GOT3 (cell line): ENCODE measurements around the gene LMF1.

Experiments
- DNase-seq: peaks from one replicate; lab custom pipeline; 2025; ENCODE audit warnings: mixed read lengths; lab: John Stamatoyannopoulos, UW

LMF1 gene

GRCh38 chr16:970766-971581 is at the start of gene LMF1:
Gene LMF1, minus strand, starts transcription at chr16:970984. Its CDS starts 4 bp downstream, at chr16:970980.
- peak; percentile 67 for DNase-seq

GRCh38 chr16:1020091-1020399 is 49.3 kb upstream of the LMF1 start:
- DNase-seq = no peak

- no peak for DNase-seq
These were observed 48.7 kb upstream of the LMF1 start for GRCh38 chr16:1019231-1020090.

DNA sequence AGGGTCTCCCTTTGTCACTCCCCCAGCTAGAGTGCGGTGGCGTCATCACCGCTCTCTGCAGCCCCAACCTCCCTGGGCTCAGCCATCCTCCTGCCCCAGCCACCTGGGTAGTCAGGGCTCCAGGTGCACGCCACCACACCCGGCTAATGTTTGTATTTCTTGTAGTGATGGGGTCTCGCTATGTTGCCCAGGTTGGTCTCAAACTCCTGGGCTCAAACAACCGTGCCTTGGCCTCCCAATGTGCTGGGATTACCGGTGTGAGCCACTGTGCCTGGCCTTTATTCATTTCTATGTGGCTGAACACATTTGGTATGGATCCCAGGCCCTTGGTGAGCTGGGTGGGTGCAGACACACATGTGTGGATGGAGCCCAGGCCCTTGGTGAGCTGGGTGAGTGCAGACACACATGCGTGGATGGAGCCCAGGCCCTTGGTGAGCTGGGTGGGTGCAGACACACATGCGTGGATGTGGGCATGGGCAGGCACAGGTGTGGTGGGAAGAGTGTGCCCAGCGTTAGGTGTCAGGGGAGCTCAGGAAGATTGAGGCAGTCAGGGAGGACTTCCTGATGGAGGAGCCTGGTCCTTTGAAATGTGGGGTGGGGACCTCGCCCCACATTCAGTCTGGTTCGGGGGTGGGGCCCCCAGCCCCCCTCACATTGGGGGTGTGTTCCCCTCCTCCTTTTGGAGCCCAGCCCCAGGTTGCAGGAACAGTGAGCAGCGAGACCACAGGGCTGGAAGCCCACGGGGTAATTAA is 47.8 kb upstream of the LMF1 start:
- no peak for DNase-seq

DNA sequence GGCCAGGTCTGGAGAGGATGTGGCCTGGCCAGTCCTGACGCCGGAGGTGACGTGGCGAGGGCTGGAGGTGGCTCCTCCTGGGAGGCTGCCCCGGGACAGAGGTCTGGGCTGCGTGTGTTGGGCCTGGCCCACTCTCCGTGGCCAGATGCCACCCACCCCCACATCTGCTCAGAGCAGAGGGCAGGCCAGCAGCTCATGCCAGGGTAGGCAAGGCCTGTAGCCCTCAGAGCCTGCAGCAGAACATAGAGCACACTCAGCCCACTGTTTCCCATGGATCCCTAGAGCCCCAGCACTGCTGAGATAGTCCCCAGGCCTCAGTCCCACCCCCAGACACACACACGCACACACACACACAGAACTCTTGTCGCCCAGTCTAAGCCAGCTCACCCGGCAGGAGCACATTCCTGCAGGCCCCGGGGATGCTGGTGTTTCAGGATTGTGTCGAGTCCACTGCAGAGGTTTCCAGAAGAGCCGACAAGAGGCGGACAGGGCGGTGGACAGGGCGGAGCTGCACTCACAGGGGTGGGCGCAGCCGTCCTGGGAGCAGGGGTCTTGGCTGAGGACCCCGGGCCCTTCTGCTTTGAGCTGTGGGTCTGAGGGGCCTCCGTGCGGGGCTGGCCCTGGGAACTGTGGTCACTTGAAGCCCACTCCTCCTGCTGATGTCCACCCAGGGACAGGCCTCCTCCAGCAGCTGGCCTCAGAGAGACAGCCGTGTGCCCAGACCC is 44.1 kb upstream of the LMF1 start:
- DNase-seq = no peak

DNA sequence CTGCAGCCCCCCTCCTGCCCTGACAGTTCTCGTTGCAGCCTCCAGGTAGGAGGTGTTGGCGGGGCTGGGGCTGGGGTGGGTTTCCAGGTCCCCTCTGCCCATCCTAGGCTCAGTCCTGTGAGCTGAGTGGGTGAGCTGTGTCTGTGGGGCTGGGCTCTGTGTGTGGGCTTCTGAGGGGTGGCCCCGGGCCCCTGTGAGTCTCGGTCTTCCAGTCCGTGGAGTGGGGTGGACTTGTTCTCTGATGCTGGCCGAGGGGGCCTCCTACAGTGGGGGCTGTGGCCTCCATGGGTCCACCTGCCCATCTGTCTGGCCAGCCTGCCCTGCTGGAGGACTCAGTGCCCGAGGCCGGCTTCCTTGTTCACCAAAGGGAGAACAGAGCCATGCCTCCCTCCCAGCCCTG is 43.4 kb upstream of the LMF1 start:
- DNase-seq = no peak

GRCh38 chr16:1013593-1013900 is 42.8 kb upstream of the LMF1 start:
- DNase-seq = no peak

DNA sequence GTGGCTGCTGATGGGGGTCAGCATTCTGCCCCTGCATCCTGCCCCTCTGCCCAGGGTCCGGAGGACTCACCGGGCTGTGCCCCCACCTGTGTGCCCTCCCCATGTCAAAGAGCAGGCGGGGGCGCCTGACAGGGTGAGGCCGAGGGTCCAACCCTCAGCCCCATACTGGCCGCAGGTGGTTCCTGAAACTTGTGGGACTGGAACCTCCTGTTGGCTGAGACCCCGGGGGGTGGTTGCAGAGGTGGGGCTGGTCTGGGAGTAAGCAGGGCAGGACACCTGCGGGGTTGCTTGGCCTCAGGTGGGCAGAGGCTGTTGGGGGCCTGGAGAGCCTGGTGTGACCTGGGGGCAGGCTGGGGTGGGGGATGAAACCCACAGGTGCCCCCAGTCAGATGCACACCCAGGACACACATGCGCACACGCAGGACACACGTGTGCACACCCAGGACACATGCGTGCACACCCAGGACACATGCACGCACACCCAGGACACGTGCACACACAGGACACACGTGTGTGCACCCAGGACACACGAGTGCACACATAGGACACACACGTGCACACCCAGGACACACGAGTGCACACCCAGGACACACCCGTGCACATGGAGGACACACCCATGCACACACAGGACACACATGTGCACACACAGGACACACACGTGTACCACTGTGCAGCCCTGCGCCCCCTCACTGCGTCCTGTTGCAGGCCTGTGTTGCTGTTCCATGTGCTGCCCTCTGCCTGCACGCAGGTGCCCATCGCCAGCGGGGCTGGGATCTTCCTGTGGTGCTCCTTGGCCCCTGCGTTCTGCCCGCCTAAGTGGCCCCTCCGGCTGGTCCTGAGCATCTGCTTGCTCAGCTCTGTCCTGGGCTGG is 42.2 kb upstream of the LMF1 start:
- DNase-seq = no peak

DNA sequence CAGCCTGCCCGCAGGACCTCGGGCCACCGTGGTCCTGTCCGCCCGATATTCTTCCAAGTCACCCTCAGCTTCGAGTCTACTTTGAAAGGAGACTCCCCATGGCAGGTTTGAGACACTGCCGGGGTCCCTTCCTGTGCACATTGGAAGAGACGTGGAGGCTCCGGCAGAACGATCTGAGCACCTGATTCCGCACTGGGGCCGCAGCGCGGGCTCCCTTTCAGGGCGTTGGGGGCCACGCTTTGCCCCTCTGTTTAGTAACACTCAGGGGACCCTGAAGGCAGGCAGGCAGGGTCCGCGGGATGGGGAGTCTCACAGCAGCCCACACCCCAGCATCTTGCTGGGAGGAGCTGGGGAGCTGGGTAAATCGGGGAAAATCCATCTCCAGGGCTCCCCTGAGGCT is 41.4 kb upstream of the LMF1 start:
- DNase-seq = no peak

GRCh38 chr16:1011316-1012082 is 40.7 kb upstream of the LMF1 start:
- no peak for DNase-seq

DNA sequence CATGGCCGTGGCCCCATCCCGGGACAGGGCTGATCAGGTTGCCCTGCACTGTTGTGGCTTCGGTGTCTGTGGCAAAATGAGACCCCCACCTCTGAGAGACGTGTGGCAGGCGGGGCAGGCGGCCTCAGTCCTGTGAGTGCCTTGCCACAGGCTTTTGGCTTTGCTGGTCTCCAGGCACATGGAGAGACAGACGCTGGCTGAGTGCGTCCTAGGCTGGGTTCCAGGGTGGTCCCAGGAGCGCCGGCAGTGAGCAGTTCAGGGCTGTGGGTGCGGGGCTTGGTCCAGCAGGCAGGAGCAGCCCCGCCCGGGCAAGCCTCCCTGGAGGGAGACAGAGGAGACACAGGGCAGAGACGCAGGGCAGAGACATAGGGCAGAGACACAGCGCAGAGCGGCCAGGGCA is 40.0 kb upstream of the LMF1 start:
- DNase-seq = no peak

DNA sequence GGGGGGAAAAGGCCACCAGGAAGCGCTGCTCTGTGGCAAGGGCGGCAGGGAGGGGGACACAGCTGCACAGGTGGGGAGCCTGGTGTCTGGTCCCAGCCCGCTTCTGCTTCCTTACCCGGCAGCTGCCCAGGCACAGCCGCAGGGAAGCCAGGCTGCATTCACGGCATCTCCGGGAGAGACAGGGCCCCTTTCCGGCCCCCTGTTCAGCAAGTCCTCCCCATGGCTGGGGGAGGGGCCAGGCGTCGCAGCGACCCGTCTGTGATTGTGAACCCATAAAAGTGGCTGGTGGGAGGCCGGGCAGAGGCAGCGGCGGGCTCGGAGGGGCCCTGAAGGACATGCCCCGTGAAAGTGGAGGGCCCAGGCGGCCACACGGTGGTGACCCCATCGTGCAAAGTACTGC is 39.5 kb upstream of the LMF1 start:
- no peak for DNase-seq

GRCh38 chr16:1009358-1010150 is 38.8 kb upstream of the LMF1 start:
- no peak for DNase-seq

GRCh38 chr16:1008085-1008484 is 37.3 kb upstream of the LMF1 start:
- DNase-seq = no peak

- no peak for DNase-seq
These were observed 36.6 kb upstream of the LMF1 start for GRCh38 chr16:1007284-1007850.

DNA sequence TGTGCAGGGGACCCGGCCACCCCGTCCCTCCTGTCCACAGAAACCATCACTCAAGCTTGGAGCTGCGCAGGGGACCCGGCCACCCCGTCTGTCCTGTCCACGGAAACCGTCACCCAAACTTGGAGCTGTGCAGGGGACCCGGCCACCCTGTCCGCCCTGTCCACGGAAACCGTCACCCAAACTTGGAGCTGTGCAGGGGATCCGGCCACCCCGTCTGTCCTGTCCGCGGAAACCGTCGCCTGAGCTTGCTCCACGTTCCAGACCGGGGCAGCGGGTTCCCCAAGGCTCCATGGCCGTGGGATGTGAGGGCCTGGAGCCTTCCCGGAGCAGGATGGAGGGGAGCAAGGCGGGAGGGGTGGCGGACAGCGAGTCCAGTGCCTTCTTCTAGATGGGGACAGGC is 36.0 kb upstream of the LMF1 start:
- no peak for DNase-seq

- DNase-seq = no peak
These were observed 34.5 kb upstream of the LMF1 start for GRCh38 chr16:1005286-1005685.

DNA sequence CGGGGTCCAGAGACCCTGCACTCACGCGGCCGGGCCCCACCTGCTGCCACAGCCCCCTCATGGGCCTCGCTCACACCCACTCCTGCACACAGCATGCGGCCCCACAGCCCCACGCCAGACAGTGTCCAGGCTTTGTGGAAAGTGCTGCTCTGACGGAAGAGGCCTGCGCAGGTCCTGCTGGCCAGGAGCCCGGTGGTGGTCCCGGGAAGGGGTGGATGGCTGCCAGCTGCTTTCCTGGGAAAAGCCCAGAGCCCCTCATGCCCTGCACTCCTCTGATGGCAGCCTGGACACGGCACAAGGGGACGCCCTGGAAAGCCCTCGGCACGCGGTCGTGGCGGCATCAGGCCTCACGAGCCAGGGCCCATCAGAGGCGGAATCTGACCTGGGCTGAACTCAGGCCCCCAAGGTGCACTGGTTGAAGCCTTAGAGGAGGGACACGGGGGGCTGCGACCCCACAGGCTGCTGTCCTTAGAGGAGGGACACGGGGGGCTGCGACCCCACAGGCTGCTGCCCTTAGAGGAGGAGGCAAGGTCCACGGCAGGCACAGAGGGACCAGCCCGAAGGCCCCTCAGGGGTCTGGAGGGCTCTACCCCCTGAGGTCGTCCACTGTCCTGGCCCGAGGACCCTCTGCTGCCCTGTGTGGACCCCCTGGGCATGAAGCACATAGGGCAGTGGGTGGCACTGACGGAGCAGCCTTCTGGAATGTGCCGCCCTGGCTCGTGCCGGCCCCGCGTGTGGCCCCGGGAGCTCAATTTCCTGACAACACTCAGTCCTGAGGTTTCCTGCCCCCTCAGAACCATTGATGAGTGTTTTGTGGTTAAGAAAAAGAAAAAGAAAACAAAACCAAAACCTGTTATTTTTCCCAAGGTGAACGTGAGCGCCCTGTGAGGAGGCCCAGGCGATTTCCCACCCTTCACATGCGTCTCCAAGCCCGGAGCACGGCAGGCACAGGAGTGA is 32.9 kb upstream of the LMF1 start:
- DNase-seq = no peak
